HAP-1 (cell line): ENCODE measurements around the gene TMC5.
"Not testable (repeated sequence)": the region's sequence is repeated elsewhere in the genome, so short reads cannot be mapped to it uniquely, and the experiment has no call there.

Experiments
- DNase-seq, 2 experiments: peaks; one replicate each; pipeline ENCODE4 v3.0.0-alpha.2; 2016 to 2020; ENCODE audit warnings: low spot score in 2 of 2
- H3K27me3 ChIP-seq: fragments of 250-450 bp; sonication (Bioruptor Pico); 2 replicates; pipeline ENCODE4 v1.5.1; 2020; ENCODE audit warnings: low read depth, mild to moderate bottlenecking, moderate library complexity
- H3K36me3 ChIP-seq: fragments of 250-450 bp; sonication (Bioruptor Pico); replicated peaks from 2 replicates; pipeline ENCODE4 v1.5.1; 2020; ENCODE audit warnings: mild to moderate bottlenecking
- H3K4me1 ChIP-seq: fragments of 250-450 bp; sonication (Bioruptor Pico); 2 replicates; pipeline ENCODE4 v1.5.1; 2020; ENCODE audit warnings: mild to moderate bottlenecking
- H3K4me3 ChIP-seq: fragments of 250-450 bp; sonication (Bioruptor Pico); 2 replicates; pipeline ENCODE4 v1.5.1; 2020; ENCODE audit warnings: mild to moderate bottlenecking, moderate library complexity
- H3K9me3 ChIP-seq: fragments of 250-450 bp; sonication (Bioruptor Pico); 2 replicates; pipeline ENCODE4 v1.5.1; 2020; ENCODE audit warnings: mild to moderate bottlenecking, moderate library complexity
- in situ Hi-C: fragments of 300-500 bp; cut with MboI; formaldehyde crosslinking; loops from 3 replicates; pipeline ENCODE4 v1.14.3; 2020; ENCODE audit warnings: low sequenced_read_pairs, inconsistent platforms, mixed read lengths

The TMC5 gene

GRCh38 chr16:19391185-19391776 lies 26.4 kb upstream of the TMC5 start:
- in situ Hi-C loops: loop anchor here (25.0 kb wide), 1 partner anchor 496 kb away; the partner anchor contains the start of gene GPRC5B
- not testable (repeated sequence) for H3K9me3 ChIP-seq, DNase-seq, H3K4me3 ChIP-seq, H3K36me3 ChIP-seq, H3K4me1 ChIP-seq, H3K27me3 ChIP-seq

- DNase-seq: no peak
- H3K36me3 ChIP-seq: no peaks in the 10 kb centered on the region
- in situ Hi-C loops: loop anchor here (25.0 kb wide), 1 partner anchor 495 kb away; the partner anchor contains the start of gene GPRC5B
- no peak overlapping the region for H3K4me3 ChIP-seq
- H3K27me3 ChIP-seq: no peaks in the 10 kb centered on the region
- H3K9me3 ChIP-seq: no peaks in the 10 kb centered on the region
- peaks cover 7% of the 10 kb centered on the region for H3K4me1 ChIP-seq
These were observed 25.3 kb upstream of the TMC5 start for GRCh38 chr16:19392352-19392751.

- Histone ChIP-seq H3K36me3 (no peaks in the 10 kb centered on the region), H3K4me1 (peaks cover 7% of the 10 kb centered on the region), H3K4me3 (no peak overlapping the region), H3K27me3 (0 out of 2 replicates have a peak, but pooled peaks cover 2% of the 10 kb centered on the region), H3K9me3 (no peaks in the 10 kb centered on the region)
- in situ Hi-C loops: loop anchor here (25.0 kb wide), 1 partner anchor 494 kb away; the partner anchor contains the start of gene GPRC5B
- peak in 1 of 2 experiments; percentile 21 for DNase-seq
These were observed 24.2 kb upstream of the TMC5 start for GRCh38 chr16:19393226-19394111.

- H3K27me3 ChIP-seq, H3K4me1 ChIP-seq, DNase-seq, H3K4me3 ChIP-seq, H3K9me3 ChIP-seq, H3K36me3 ChIP-seq: not testable (repeated sequence)
- in situ Hi-C loops: loop anchor here (25.0 kb wide), 1 partner anchor 492 kb away; the partner anchor contains the start of gene GPRC5B
These were observed 21.9 kb upstream of the TMC5 start for GRCh38 chr16:19395646-19396267.

GRCh38 chr16:19396555-19397011 lies 21.1 kb upstream of the TMC5 start:
- peaks cover 7% of the 10 kb centered on the region for H3K4me1 ChIP-seq
- H3K4me3 ChIP-seq: no peak overlapping the region
- H3K36me3 ChIP-seq: no peaks in the 10 kb centered on the region
- H3K27me3 ChIP-seq: 0 out of 2 replicates have a peak, but pooled peaks cover 2% of the 10 kb centered on the region
- peak; percentile 60 to 62 for DNase-seq
- no peaks in the 10 kb centered on the region for H3K9me3 ChIP-seq
- in situ Hi-C loops: loop anchor here (25.0 kb wide), 1 partner anchor 491 kb away; the partner anchor contains the start of gene GPRC5B

GRCh38 chr16:19397373-19397772 lies 20.3 kb upstream of the TMC5 start:
- in situ Hi-C loops: loop anchor here (25.0 kb wide), 1 partner anchor 490 kb away; the partner anchor contains the start of gene GPRC5B

GRCh38 chr16:19400711-19401110 lies 17.0 kb upstream of the TMC5 start:
- DNase-seq: peak; percentile 43 to 51
- Histone ChIP-seq H3K9me3 (no peaks in the 10 kb centered on the region), H3K27me3 (peaks cover 2% of the 10 kb centered on the region; the same call in 1 of the 2 replicates), H3K4me1 (peaks cover 7% of the 10 kb centered on the region), H3K4me3 (no peak overlapping the region), H3K36me3 (no peaks in the 10 kb centered on the region)
- in situ Hi-C loops: loop anchor here (5.0 kb wide), 1 partner anchor 102 kb away; no protein-coding TSS in a partner anchor

More at GRCh38 chr16:19397373-19397772, 20.3 kb upstream of the TMC5 start:
- not testable (repeated sequence) for DNase-seq, H3K4me3 ChIP-seq, H3K27me3 ChIP-seq, H3K36me3 ChIP-seq, H3K4me1 ChIP-seq, H3K9me3 ChIP-seq

- DNase-seq: peak in 1 of 2 experiments; percentile 28
- Histone ChIP-seq H3K9me3 (peaks cover 8% of the 10 kb centered on the region), H3K4me3 (no peak overlapping the region), H3K36me3 (no peaks in the 10 kb centered on the region), H3K4me1 (peaks cover 15% of the 10 kb centered on the region), H3K27me3 (no peaks in the 10 kb centered on the region; the same call in 1 of the 2 replicates)
- in situ Hi-C loops: no loop called here
These were observed 10.7 kb upstream of the TMC5 start for GRCh38 chr16:19406891-19407491.

GRCh38 chr16:19410435-19411171 lies 7.1 kb upstream of the TMC5 start:
- H3K36me3 ChIP-seq: no peaks in the 10 kb centered on the region
- peaks cover 8% of the 10 kb centered on the region for H3K9me3 ChIP-seq
- in situ Hi-C loops: no loop called here
- H3K27me3 ChIP-seq: no peaks in the 10 kb centered on the region; the same call in 1 of the 2 replicates
- peak overlapping the region; percentile 37 for H3K4me3 ChIP-seq
- peaks cover 15% of the 10 kb centered on the region for H3K4me1 ChIP-seq
- peak; percentile 40 to 82 for DNase-seq

- H3K4me3 ChIP-seq: peak overlapping the region; percentile 37
- peaks cover 8% of the 10 kb centered on the region for H3K9me3 ChIP-seq
- peaks cover 17% of the 10 kb centered on the region for H3K4me1 ChIP-seq
- no peak for DNase-seq
- H3K27me3 ChIP-seq: no peaks in the 10 kb centered on the region; the same call in 1 of the 2 replicates
- in situ Hi-C loops: no loop called here
- H3K36me3 ChIP-seq: no peaks in the 10 kb centered on the region
These were observed 6.4 kb upstream of the TMC5 start for GRCh38 chr16:19411298-19411697.

GRCh38 chr16:19412055-19412454 lies 5.6 kb upstream of the TMC5 start:
- H3K4me3 ChIP-seq, H3K27me3 ChIP-seq, H3K36me3 ChIP-seq, H3K9me3 ChIP-seq, DNase-seq, in situ Hi-C loops: not testable (repeated sequence)
- peaks cover 12% of the 10 kb centered on the region for H3K4me1 ChIP-seq

GRCh38 chr16:19415461-19415860 lies 2.2 kb upstream of the TMC5 start:
- in situ Hi-C loops: no loop called here
- H3K36me3 ChIP-seq: no peaks in the 10 kb centered on the region
- no peak overlapping the region for H3K4me3 ChIP-seq
- DNase-seq: no peak
- peaks cover 8% of the 10 kb centered on the region for H3K4me1 ChIP-seq
- no peaks in the 10 kb centered on the region; the same call in 1 of the 2 replicates for H3K27me3 ChIP-seq
- H3K9me3 ChIP-seq: no peaks in the 10 kb centered on the region
